Right lobe of liver (tissue), 6 donors: ENCODE results near the gene CPSF6. TPM values are rescaled to one million over a fixed set of nuclear protein-coding genes. Genes with fewer than 3 reads are reported as not detected.
"Not testable (repeated sequence)": the region's sequence is repeated elsewhere in the genome, so short reads cannot be mapped to it uniquely, and the experiment has no call there.

Experiments
- ATAC-seq, 4 donors: fragments of 200-7000 bp; cut with Tn5 transposase; one replicate each; pipeline ENCODE4 v1.9.1; 2020; ENCODE audit warnings: mild to moderate bottlenecking in 4 of 4, moderate library complexity in 4 of 4
- DNase-seq, 3 donors: peaks; one replicate each; pipeline ENCODE4 v3.0.0-alpha.2; 2020
- H3K27ac ChIP-seq, 3 donors: fragments of 200-600 bp; one replicate each; pipeline ENCODE4 v1.8.0; 2022
- H3K27me3 ChIP-seq, 2 donors: fragments of 200-600 bp; one replicate each; pipeline ENCODE4 v1.8.0; 2022
- H3K36me3 ChIP-seq, 4 donors: fragments of 200-600 bp; sonication (generic) in 1 of 4; one replicate each; pipeline versions ENCODE4 v1.5.1 to v1.8.0; 2017 to 2022; ENCODE audit warnings: control low read depth in 1 of 4
- H3K4me1 ChIP-seq, 4 donors: fragments of 200-600 bp; sonication (generic) in 1 of 4; one replicate each; pipeline versions ENCODE4 v1.5.1 to v1.8.0; 2017 to 2022; ENCODE audit warnings: control low read depth in 1 of 4
- H3K4me3 ChIP-seq, 3 donors: fragments of 200-600 bp; one replicate each; pipeline ENCODE4 v1.8.0; 2022
- H3K9me3 ChIP-seq, 4 donors: fragments of 200-600 bp; sonication (generic) in 1 of 4; one replicate each; pipeline versions ENCODE4 v1.5.1 to v1.8.0; 2017 to 2022; ENCODE audit warnings: control low read depth in 1 of 4
- CTCF ChIP-seq, 4 donors: fragments of 200-600 bp in 3 of 4; fragments of 450-650 bp in 1 of 4; IDR thresholded peaks; one replicate each; pipeline versions ENCODE4 v1.5.1 to v1.8.0; 2016 to 2022; ENCODE audit warnings: antibody characterized with exemption in 4 of 4, mild to moderate bottlenecking in 2 of 4
- POLR2A ChIP-seq: fragments of 450-650 bp; IDR thresholded peaks from one replicate; pipeline ENCODE4 v1.6.1; 2017; ENCODE audit warnings: antibody characterized with exemption, mild to moderate bottlenecking
- WGBS: methylation state at CpG from one replicate; pipeline ENCODE4 v1.1.6; 2018; ENCODE audit warnings: low coverage, low lambda C conversion rate; ENCODE audit not compliant: insufficient coverage; ENCODE audit errors: missing lambda C conversion rate; 5-methylcytosine and 5-hydroxymethylcytosine counted together
- intact Hi-C, 2 donors: fragments of 100-400 bp; cut with DNase I; formaldehyde crosslinking; loops; one replicate each; pipeline versions ENCODE4 v1.11.2 to v1.14.1; 2022
- total RNA-seq, 6 experiments: library from RNA; depleted of rRNA in 2 of 6; stranded (reverse); fragments of >200 nt in 2 of 6; fragmentation: NEBNext Ultra II Directional in 3 of 6; extraction: Animal tissue kit (Norgen Biotek cat#: 25700) in 3 of 6; gene quantifications; one replicate each; pipeline versions ENCODE4 v1.1.0 to v1.2.4, GENCODE V29; 2016 to 2023
- donor health status: DM: no; HTN: yes; CAD: no.
- donor health status: DM: no; HTN: no; CAD: no.
- donor health status: DM: no; HTN: no; CAD: no.
- donor health status: DM: no; HTN: yes; CAD: no.
- donor health status: DM: no; HTN: yes; CAD: no.

CPSF6 gene
- total RNA-seq, 6 experiments from 2014 or later: 11.6 to 25.2 (median 15.9) TPM

GRCh38 chr12:69265205-69265604, 25.8 kb downstream of the CPSF6 start:
- DNase-seq: no peak
- TF ChIP-seq POLR2A (no peak), CTCF (IDR thresholded peaks at IDR 0.05) (no peak)
- Histone ChIP-seq H3K9me3 (no peaks in the 10 kb centered on the region), H3K36me3 (peaks cover 0 to 30% (median 18%) of the 10 kb centered on the region in 4 donors), H3K27ac (no peak overlapping the region), H3K4me1 (no peaks in the 10 kb centered on the region), H3K4me3 (no peak overlapping the region), H3K27me3 (no peaks in the 10 kb centered on the region)
- no peak for ATAC-seq
- intact Hi-C loops: no loop called here
- 82% methylated on average over 3 of the region's 3 CpGs for WGBS

GRCh38 chr12:69265633-69266032, 26.3 kb downstream of the CPSF6 start:
- H3K27ac ChIP-seq, DNase-seq, intact Hi-C loops, H3K9me3 ChIP-seq, H3K27me3 ChIP-seq, H3K4me3 ChIP-seq, H3K4me1 ChIP-seq, ATAC-seq: not testable (repeated sequence)
- 88% methylated on average over 5 of the region's 8 CpGs for WGBS
- peaks cover 0 to 26% (median 14%) of the 10 kb centered on the region in 4 donors for H3K36me3 ChIP-seq

GRCh38 chr12:69266036-69266635, 26.8 kb downstream of the CPSF6 start:
- no peaks in the 10 kb centered on the region for H3K4me1 ChIP-seq
- H3K9me3 ChIP-seq: no peaks in the 10 kb centered on the region
- no peak overlapping the region for H3K27ac ChIP-seq
- DNase-seq (no peak), ATAC-seq (no peak)
- intact Hi-C loops: no loop called here
- no peak overlapping the region for H3K4me3 ChIP-seq
- 69% methylated on average over 3 of the region's 3 CpGs for WGBS
- peaks cover 0 to 21% (median 12%) of the 10 kb centered on the region in 4 donors for H3K36me3 ChIP-seq
- no peaks in the 10 kb centered on the region for H3K27me3 ChIP-seq
- TF ChIP-seq POLR2A (no peak), CTCF (IDR thresholded peaks at IDR 0.05) (no peak)

- no peaks in the 10 kb centered on the region for H3K27me3 ChIP-seq
- intact Hi-C loops: no loop called here
- 83% methylated on average over 2 of the region's 2 CpGs for WGBS
Measured at GRCh38 chr12:69269736-69270135, 30.4 kb downstream of the CPSF6 start.

GRCh38 chr12:69272511-69272910, 33.1 kb downstream of the CPSF6 start:
- no peak overlapping the region for H3K4me3 ChIP-seq
- TF ChIP-seq POLR2A (no peak), CTCF (IDR thresholded peaks at IDR 0.05) (no peak)
- no peaks in the 10 kb centered on the region for H3K36me3 ChIP-seq
- WGBS: 98% methylated on average over 5 of the region's 5 CpGs
- intact Hi-C loops: no loop called here
- no peak overlapping the region for H3K27ac ChIP-seq
- no peaks in the 10 kb centered on the region for H3K4me1 ChIP-seq
- ATAC-seq (no peak), DNase-seq (no peak)
- no peaks in the 10 kb centered on the region for H3K27me3 ChIP-seq
- H3K9me3 ChIP-seq: no peaks in the 10 kb centered on the region

More at GRCh38 chr12:69269736-69270135, 30.4 kb downstream of the CPSF6 start:
- Histone ChIP-seq H3K4me1 (no peaks in the 10 kb centered on the region), H3K9me3 (no peaks in the 10 kb centered on the region), H3K27ac (no peak overlapping the region), H3K4me3 (no peak overlapping the region), H3K36me3 (no peaks in the 10 kb centered on the region)
- DNase-seq: no peak
- TF ChIP-seq POLR2A (no peak), CTCF (IDR thresholded peaks at IDR 0.05) (no peak)
- no peak for ATAC-seq
